ENCODE data around the gene YPEL3. TPM values are rescaled to one million over a fixed set of nuclear protein-coding genes. Genes with fewer than 3 reads are reported as not detected.
A peak's percentile ranks its signal among the peaks of the same experiment; 100 is the strongest.

The YPEL3 gene
- total RNA-seq, 4 donors from 2014 or later, result 72.7 to 222 (median 154) TPM

DNA sequence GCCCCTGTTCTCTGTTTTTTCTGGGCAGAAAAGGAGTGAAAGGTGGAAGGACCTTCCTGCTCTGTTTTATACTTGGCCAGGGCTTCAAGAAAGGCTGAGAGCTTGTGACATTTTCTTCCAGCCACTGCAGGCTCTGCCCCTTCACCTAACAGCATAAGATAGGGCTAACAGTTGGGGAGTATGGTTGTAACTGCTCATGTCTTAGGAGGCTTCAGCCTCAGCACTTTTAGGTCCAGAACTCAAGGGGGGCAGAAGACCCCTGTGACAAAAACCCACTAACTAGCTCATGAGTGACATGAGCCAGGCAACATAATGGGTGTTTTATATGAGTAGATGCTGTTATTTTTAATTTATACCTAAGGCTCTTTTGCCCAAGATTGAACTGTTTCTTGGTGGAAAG lies 25.5 kb downstream of the YPEL3 start:
- Histone ChIP-seq H3K27me3 (no peaks in the 10 kb centered on the region), H3K4me3 (peak overlapping the region in 3 of 4 donors; percentile 15 to 33 (median 30)), H3K27ac (replicated peaks in 1 of 4) (peak overlapping the region; percentile 98 to 100 (median 99)), H3K9me3 (no peaks in the 10 kb centered on the region), H3K4me1 (peaks cover 45 to 64% (median 61%) of the 10 kb centered on the region in 4 donors), H3K36me3 (peaks cover 55 to 74% (median 68%) of the 10 kb centered on the region in 4 donors)
- no peak for DNase-seq (ENCODE audit: extremely low spot score)
- TF ChIP-seq POLR2AphosphoS5 (IDR thresholded peaks at IDR 0.05), result no peak
- TF ChIP-seq, protein P1, sequence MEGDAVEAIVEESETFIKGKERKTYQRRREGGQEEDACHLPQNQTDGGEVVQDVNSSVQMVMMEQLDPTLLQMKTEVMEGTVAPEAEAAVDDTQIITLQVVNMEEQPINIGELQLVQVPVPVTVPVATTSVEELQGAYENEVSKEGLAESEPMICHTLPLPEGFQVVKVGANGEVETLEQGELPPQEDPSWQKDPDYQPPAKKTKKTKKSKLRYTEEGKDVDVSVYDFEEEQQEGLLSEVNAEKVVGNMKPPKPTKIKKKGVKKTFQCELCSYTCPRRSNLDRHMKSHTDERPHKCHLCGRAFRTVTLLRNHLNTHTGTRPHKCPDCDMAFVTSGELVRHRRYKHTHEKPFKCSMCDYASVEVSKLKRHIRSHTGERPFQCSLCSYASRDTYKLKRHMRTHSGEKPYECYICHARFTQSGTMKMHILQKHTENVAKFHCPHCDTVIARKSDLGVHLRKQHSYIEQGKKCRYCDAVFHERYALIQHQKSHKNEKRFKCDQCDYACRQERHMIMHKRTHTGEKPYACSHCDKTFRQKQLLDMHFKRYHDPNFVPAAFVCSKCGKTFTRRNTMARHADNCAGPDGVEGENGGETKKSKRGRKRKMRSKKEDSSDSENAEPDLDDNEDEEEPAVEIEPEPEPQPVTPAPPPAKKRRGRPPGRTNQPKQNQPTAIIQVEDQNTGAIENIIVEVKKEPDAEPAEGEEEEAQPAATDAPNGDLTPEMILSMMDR (IDR thresholded peaks at IDR 0.05), result no peak
- no peak for TF ChIP-seq EP300 (IDR thresholded peaks at IDR 0.05)
- no peak for TF ChIP-seq POLR2A (IDR thresholded peaks at IDR 0.05; ENCODE audit: low read depth)
- intact Hi-C loops (cut with DNase I), result no loop called here

DNA sequence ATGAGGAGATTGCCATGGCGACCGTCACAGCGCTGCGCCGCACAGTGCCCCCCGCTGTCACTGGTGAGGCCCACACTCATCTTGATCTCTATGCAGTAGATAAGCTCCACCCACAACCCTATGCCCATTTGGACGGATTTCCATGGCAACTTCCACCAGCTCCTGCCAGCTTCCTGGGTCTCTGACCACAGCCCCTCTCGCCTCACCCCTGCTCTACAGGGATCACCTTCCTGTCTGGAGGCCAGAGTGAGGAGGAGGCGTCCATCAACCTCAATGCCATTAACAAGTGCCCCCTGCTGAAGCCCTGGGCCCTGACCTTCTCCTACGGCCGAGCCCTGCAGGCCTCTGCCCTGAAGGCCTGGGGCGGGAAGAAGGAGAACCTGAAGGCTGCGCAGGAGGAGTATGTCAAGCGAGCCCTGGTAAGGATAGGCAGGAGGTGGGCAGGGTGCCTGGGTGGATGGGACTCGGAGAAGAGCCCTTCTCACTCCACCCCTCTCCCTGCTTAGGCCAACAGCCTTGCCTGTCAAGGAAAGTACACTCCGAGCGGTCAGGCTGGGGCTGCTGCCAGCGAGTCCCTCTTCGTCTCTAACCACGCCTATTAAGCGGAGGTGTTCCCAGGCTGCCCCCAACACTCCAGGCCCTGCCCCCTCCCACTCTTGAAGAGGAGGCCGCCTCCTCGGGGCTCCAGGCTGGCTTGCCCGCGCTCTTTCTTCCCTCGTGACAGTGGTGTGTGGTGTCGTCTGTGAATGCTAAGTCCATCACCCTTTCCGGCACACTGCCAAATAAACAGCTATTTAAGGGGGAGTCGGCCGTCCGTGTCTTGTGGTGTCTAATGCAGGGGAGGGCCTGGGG lies 26.2 kb downstream of the YPEL3 start:
- H3K4me1 ChIP-seq, result peaks cover 40 to 58% (median 54%) of the 10 kb centered on the region in 4 donors
- H3K36me3 ChIP-seq, result peaks cover 55 to 74% (median 68%) of the 10 kb centered on the region in 4 donors
- H3K4me3 ChIP-seq, result peak overlapping the region; percentile 15 to 33 (median 27)
- intact Hi-C loops (cut with DNase I), result no loop called here
- WGBS, result 56% methylated on average over 25 of the region's 31 CpGs
- no peak for TF ChIP-seq EP300 (IDR thresholded peaks at IDR 0.05)
- TF ChIP-seq, protein P1 (IDR thresholded peaks at IDR 0.05), result no peak
- peak; percentile 33 to 60 for TF ChIP-seq POLR2AphosphoS5 (IDR thresholded peaks at IDR 0.05)
- no peaks in the 10 kb centered on the region for H3K27me3 ChIP-seq
- no peaks in the 10 kb centered on the region for H3K9me3 ChIP-seq
- peak overlapping the region; percentile 98 to 100 (median 99) for H3K27ac ChIP-seq (replicated peaks in 1 of 4)
- DNase-seq (ENCODE audit: extremely low spot score), result no peak

DNA sequence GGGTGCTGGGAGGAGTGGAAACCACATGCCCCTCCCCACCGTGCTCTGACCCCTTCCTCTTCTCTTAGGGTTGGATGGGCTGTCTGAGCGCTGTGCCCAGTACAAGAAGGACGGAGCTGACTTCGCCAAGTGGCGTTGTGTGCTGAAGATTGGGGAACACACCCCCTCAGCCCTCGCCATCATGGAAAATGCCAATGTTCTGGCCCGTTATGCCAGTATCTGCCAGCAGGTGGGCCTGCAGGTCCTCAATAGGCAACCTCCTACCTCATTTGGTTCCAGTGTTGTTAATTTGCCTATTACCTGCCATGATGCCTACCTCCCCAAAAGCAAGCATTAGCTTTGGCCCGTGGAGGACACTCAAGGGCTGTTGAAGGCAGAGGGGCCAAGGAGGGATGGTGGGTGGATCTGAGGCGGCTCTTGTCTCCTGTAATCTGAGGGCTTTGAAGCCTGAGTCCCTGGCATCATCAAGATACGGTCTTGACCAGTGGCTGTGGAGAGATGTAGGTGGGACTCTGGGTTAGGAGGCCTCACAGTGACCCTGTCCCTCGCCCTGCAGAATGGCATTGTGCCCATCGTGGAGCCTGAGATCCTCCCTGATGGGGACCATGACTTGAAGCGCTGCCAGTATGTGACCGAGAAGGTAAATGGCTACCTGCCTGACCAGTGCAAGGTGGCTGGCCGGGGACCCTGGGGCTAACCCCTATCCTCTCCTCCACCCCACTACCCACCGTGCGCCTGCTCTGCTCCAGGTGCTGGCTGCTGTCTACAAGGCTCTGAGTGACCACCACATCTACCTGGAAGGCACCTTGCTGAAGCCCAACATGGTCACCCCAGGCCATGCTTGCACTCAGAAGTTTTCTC lies 27.0 kb downstream of the YPEL3 start:
- Histone ChIP-seq H3K27ac (replicated peaks in 1 of 4) (peak overlapping the region; percentile 98 to 100 (median 99)), H3K36me3 (peaks cover 55 to 73% (median 68%) of the 10 kb centered on the region in 4 donors), H3K27me3 (no peaks in the 10 kb centered on the region), H3K4me3 (peak overlapping the region in 3 of 4 donors; percentile 24 to 99 (median 30)), H3K4me1 (peaks cover 40 to 61% (median 56%) of the 10 kb centered on the region in 4 donors), H3K9me3 (no peaks in the 10 kb centered on the region)
- no peak for DNase-seq (ENCODE audit: extremely low spot score)
- 71% methylated on average over 14 of the region's 17 CpGs for WGBS
- TF ChIP-seq POLR2A (IDR thresholded peaks at IDR 0.05; ENCODE audit: low read depth) (no peak), POLR2AphosphoS5 (IDR thresholded peaks at IDR 0.05) (no peak), EP300 (IDR thresholded peaks at IDR 0.05) (no peak)
- TF ChIP-seq, protein P1 (IDR thresholded peaks at IDR 0.05), result peak in 1 of 3 experiments; percentile 45
- intact Hi-C loops (cut with DNase I), result no loop called here

DNA sequence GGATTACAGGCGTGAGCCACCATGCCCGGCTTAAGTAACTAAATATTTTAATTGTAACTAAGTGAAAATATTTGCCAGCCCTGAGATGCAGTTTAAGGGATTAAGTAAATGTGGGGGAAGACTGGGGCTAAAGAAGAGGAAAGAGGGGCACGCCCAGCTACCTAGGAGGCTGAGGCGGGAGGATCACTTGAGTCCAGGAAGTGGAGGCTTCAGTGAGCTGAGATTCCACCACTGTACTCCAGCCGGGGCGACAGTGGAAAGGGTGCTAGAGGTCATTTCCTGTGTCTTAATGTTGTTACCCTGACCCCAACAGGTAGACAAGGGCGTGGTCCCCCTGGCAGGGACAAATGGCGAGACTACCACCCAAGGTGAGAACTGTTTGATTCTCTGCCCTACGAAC lies 27.7 kb downstream of the YPEL3 start:
- peaks cover 45 to 67% (median 63%) of the 10 kb centered on the region in 4 donors for H3K4me1 ChIP-seq
- intact Hi-C loops (cut with DNase I), result no loop called here
- no peaks in the 10 kb centered on the region for H3K27me3 ChIP-seq
- peak overlapping the region; percentile 98 to 100 (median 99) for H3K27ac ChIP-seq (replicated peaks in 1 of 4)
- TF ChIP-seq EP300 (IDR thresholded peaks at IDR 0.05), result no peak
- TF ChIP-seq POLR2AphosphoS5 (IDR thresholded peaks at IDR 0.05), result no peak
- TF ChIP-seq, protein P1 (IDR thresholded peaks at IDR 0.05), result no peak
- TF ChIP-seq POLR2A (IDR thresholded peaks at IDR 0.05; ENCODE audit: low read depth), result no peak
- DNase-seq (ENCODE audit: extremely low spot score), result no peak
- H3K9me3 ChIP-seq, result no peaks in the 10 kb centered on the region
- WGBS, result 74% methylated on average over 8 of the region's 9 CpGs
- H3K36me3 ChIP-seq, result peaks cover 55 to 67% (median 64%) of the 10 kb centered on the region in 4 donors
- peak overlapping the region in 2 of 4 donors; percentile 92 to 99 for H3K4me3 ChIP-seq

All from esophagus muscularis mucosa (tissue), 4 donors.